Kidney glomerular epithelial cell (primary cell): ENCODE results near the gene NBEAL1.
"Not testable (repeated sequence)": the region's sequence is repeated elsewhere in the genome, so short reads cannot be mapped to it uniquely, and the experiment has no call there.

Experiments
- DNase-seq: peaks from one replicate; lab custom pipeline; 2025; lab: John Stamatoyannopoulos, UW

NBEAL1 gene

DNA sequence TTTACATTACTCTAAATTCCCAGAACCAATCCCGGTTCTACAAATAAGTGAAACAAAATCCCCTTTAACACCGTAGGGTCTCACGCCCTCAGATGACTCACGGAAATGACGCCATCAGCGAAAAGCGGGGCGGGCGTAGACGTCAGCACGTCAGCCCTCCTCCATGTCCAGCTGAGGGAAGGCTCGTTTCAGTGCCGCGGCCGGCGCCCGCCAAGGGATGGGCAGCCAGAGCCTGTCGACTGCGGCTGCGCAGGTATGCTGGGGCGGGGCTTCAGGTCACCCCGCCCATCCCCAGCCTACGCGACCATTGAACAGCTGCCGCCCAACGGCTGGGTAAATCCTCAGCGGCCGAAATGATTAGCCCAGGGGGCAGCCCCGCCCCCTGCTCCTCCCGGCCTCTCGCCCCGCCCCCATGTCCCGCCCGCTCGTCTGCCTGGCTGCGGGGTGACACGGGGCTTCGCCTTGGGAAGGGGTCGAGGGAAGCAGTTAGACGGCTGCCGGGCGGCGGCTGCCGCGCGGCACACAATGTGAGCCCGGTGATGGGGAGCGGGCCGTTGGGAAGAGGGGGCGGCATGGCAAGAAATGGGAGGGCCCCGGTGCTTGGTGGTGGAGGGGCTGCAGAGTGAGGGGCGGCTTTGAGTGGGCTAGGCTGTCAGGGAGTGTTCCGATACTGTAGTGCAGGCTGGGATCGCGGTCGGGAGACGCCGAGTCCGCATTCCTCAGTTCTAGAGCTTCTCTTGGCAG lies at the start of gene NBEAL1:
NBEAL1 (plus strand) TSS at position 420 of the 744 bp plus-strand sequence. CDS start 1,510 bp downstream, outside the sequence.
- DNase-seq, result peak; percentile 98

DNA sequence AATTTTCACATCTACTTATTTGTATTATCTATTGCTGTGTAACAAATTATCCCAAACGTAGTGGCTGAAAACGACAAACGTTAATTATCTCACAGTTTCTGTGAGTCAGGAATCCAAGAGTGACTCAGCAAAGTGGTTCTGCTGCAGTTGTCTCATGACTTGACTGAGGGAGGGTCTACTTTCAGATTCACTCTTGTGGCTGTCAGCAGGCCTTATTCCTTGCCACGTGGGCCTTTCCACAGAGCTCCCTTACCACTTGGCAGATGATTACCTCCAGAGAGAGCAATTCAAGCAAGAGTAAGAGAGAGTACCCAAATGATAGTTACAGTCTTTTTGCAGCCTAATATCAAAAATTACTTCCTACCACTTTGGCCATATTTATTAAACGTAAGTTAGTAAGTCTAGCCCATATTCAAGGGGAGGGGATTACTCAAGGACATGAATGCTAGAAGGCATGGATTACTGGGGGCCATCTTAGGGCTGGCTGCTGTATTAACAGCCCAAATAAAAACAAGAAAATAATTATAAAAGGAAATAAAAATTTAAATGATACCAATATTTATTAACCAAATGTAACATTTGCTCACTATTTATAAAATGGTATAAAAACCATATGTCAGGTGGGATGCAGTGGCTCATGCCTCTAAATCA lies 48.7 kb upstream of the NBEAL1 start:
- DNase-seq, result no peak

DNA sequence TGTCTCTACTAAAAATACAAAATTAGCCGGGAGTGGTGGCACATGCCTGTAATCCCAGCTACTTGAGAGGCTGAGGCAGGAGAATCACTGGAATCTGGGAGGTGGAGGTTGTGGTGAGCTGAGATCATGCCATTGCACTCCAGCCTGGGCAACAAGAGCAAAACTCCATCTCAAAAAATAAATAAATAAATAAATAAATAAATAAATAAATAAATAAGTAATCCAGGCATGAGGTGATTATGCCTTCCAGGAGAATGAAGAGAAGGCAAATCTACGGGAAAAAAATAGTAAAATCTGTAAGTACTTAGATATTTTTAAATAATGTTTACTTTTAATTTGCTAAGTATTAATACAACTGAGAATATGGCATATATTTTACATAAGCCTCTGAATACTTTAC lies 45.3 kb upstream of the NBEAL1 start:
- not testable (repeated sequence) for DNase-seq

DNA sequence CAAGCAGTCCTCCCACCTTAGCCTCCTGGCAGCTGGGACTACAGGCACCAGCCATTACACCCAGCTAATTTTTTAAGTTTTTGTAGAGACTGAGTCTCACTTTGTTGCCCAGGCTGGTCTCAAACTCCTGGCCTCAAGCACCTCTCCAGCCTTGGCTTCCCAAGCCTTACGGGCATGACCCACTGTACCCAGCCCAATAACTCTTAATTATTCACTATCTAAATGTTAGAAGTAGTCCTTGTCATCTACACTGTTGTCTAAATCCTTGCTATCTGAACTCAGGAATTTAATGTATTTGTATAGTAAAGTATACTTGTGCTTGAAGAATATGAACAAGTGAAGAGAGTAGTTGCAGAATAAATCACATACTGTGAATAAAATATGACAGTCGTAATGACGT lies 37.9 kb upstream of the NBEAL1 start:
- DNase-seq, result no peak

DNA sequence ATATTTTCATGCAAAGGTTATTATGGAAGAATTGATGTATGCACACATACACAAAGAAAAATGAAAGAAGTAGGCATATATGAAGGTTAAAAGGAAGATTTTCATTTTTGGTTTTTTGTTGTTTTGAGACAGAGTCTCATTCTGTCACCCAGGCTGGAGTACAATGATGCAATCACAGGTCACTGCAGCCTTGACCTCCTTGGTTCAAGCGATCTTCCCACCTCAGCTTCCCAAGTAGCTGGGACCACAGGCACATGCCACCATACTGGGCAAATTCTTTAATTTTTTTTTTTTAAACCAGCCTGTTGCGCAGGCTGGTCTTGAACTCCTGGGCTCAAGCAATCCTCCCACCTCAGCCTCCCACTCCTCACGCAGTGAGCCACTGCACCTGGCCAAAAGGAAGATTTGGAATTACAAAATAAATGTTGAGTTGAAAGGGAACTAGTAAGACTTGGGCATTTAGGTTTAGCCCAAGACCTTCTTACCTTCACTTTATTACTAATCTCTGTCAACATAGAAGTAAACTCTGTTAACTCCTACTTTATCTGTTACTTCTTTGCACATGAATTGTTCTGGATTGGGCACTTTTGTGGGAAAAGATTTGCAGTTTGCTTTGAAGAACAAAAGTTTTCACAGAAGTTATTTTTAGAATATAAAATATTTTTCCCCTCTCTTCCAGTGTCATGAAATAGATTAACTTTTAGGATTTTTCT lies 31.7 kb upstream of the NBEAL1 start:
- no peak for DNase-seq

DNA sequence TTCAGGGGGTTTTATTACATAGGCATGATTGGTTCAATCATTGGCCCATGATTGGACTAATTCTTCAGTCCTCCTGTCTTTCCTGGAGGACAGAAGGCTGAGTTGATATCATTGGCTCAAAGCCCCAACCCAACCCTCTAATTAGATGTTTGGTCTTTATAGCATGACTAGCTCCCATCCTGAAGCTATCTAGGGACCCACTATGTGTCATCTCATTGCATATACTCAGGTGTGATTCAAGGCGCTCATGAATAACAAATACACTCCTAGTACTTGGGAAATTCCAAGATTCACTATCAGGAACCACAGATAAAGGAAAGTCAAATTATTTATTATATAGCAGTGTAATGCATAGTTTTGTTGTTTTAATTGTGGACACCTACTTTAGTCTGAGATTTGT lies 24.9 kb upstream of the NBEAL1 start:
- DNase-seq, result no peak

DNA sequence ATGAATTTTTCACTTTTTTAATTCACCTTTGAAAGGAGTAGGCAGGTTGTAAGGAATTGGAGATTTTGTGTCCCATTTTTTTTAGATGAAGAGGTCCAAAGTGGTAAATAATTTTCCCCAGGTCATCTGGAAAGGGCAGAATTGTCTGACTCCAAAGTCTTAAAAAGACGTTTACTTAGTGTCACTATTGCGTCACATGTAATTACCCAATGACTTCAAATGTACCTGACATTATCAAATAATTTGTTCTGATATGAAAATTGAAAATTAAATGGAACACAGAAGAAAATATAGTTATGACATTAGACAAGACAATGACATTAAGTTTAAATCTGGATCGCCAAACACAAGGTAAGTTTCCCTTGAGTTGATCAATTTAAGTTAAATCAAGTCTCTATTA lies 24.2 kb upstream of the NBEAL1 start:
- no peak for DNase-seq

DNA sequence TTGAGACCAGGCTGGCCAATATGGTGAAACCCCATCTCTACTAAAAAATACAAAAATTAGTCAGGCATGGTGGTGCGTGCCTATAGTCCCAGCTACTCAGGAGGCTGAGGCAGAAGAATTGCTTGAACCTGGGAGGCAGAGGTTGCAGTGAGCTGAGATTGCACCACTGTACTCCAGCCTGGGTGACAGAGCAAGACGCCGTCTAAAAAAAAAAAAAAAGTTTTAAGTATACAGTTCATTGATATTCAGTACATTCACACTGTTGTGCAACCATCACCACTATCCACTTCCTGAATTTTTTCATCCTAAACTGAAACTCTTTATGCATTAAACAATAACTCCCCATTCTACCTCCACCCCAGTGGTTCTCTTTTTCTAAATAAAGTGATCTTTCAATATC lies 17.6 kb upstream of the NBEAL1 start:
- DNase-seq, result not testable (repeated sequence)

DNA sequence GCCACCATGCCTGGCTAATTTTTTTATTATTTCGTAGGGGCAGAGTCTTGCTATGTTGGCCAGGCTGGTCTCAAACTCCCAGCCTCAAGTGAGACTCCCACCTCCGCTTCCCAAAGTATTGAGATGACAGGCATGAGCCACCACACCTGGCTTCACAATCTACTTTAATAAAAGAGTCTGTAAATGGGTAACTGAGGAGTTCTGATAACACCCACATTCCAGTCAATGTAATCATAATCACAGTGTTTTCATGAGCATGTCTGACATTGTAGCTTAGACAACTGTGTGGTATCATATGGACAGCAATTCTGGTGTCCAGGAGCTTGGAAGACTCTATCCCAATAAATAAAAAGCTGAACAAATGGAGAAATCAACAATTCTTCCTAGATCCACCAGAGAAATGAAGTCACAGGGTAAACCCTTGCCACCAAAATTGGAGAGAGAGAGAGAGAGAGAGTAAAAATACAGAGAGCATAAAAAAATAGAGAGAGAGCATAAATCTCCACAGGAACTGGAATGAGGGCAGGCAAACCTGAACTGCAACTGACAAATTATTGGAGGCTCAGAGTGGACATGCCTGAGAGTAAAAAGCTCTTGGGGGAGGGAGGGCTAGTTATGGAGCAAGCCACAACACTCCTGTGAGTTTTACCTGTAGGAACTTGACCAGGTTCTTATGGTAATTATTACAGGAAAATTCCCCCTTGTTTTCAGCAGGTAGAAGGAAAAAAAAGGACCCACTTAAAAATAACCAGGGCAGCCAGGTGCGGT lies 12.4 kb upstream of the NBEAL1 start:
- DNase-seq, result peak; percentile 91

DNA sequence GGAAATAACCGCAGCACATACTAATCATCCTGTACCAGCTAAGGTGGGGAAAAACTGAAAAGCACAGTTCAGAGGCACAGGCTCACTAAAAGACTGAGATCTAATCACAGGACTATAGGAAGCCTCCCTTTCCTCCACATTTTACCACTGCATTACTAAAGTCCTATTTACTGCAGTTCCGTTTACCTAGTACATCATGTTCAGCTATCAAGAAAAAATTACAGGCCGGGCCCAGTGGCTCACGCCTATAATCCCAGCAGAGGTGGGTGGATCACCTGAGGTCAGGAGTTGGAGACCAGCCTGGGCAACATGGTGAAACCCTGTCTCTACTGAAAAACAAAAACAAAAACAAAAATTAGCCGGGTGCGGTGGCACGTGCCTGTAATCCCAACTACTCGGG lies 11.0 kb upstream of the NBEAL1 start:
- DNase-seq, result no peak

DNA sequence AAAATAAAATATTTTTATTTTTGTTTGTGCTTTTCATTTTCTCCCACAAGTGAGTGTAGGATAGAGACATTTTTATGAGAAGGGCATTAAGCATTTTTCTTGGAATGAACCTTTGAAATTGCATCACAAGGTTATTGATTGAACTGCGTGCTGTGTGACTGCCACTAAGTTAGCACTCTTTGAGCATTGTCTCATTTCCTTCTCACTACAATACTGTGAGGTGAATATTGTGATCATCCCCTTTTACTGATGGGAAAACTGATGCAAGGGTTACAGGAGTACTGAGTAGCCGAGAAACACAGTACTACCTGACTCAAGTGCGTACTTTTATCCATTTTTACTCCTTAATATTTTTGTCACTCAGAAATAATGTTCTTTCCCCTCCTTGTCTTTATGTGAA lies 2.0 kb downstream of the NBEAL1 start:
- no peak for DNase-seq

DNA sequence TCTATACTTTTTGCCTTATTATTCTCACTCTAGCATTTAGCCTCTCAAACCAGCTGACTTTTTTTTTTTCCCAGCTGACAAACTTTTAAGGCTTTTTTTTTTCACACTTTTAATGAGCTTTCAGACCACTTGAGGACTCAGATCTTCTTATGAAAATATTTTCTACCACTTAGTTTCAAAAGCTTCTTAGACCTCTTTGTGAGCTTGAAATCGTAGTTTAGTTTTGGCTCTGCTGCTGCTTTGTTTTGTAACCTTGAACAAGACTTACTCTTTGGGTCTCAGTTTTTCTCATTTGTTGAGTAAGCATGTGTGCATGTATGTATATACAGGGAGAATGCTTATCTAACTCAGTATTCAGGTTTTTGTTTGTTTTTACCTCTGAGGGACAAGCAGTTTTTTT lies 3.5 kb downstream of the NBEAL1 start:
- no peak for DNase-seq

DNA sequence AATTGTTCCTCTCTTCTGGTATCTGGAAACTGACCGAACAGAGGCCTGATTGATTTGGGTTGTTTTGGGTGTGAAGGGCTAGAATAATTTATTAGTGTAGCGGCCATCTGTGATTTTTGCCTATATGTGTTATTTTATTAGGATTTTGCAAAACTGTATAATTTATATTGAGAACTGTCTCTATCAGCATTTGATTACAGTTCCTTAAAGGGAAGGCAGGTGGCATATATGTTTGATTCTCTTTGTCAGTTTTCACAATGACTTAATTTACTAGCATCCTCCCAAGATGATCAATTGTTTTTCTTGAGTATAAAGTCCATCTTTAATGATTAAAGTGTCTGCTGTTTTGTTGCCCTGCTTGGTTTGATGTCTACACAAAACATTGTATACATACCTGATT lies 4.5 kb downstream of the NBEAL1 start:
- no peak for DNase-seq

DNA sequence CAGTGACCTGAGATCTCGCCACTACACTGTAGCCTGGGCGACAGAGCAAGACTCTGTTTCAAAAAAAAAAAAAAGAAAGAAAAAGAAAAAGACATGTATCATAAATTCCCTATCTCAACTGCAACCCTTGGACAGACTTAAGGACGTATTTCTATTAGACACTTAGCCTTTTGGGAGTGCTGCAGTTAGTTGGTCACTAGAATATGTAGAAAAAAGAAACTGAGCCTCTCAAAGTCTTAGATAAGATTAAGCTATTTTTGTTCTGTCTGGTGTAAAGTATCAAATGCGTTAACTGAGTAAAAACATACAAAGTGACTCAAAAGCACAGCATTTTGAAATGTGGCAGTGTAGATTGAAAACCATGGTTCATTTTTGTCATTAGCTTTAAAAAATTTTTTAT lies 7.3 kb downstream of the NBEAL1 start:
- no peak for DNase-seq

DNA sequence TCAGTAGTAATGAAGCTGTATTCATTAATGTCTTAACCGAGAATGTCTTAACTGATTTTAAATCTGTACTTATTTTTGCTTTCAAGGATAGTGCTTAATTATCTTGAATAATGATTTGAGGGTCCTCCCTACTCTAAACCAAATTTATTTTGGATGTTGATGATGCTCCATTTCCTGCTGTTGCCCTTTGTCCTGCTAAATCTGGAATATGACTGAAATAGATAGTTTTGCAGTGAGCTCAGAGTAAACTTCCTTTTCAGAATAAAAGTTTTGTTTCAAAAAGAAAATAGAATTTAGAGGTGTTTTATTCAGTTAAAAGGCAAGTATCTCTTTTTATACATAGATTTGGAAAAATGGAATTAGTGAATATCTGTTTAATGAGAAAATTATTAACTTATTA lies 8.1 kb downstream of the NBEAL1 start:
- DNase-seq, result no peak

DNA sequence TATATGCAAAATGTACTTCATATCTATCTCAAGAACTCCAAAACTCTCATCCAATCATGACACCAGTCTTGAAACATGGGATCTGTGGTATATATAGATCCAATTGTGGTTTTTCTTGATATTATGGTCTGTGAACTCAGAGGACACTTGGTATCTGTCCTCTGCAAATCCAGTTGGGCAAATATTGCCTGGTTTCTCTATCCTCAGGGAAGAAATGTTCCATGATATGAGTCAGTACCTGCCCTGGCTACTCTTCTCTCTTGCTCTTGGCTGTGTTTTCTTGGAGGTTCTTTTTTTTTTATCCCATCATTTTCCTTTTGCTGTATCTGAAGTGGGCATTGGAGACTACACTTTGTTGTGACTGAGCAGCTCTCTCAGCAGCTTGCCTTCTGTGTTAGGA lies 10.9 kb downstream of the NBEAL1 start:
- no peak for DNase-seq

DNA sequence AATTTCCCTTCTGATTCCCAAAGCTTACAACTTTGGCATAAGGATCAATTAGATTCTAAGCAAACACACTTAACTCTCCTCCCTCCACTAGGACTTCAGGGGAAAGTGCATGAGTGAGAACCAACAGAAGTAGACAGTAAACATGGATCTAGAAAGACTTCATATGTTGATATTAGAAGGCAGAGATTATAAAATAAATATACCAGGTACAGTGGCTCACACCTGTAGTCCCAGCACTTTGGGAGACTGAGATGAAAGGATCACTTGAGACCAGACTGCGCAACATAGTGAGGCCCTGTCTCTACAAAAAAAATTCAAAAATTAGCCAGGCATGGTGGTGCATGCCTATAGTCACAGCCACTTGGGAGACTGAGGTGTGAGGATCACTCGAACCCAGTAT lies 15.9 kb downstream of the NBEAL1 start:
- DNase-seq, result no peak

DNA sequence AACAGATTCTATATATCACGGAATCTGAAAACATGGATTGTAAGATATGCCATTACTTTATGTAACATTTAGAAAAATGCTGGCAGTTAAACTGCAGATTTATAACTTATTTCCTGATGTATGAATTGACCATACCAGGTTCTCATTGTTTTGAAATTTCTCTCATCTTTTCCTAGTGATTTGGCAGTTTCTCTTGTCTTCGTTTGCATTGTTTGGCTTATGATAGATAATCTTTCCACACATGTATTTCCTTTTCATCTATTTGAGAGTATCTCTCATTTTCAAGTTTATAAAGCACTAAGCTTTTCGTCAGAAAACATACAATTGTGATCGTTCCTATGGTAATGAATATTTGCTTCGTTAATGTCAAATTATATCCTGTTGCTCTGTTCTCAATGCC lies 16.3 kb downstream of the NBEAL1 start:
- no peak for DNase-seq

DNA sequence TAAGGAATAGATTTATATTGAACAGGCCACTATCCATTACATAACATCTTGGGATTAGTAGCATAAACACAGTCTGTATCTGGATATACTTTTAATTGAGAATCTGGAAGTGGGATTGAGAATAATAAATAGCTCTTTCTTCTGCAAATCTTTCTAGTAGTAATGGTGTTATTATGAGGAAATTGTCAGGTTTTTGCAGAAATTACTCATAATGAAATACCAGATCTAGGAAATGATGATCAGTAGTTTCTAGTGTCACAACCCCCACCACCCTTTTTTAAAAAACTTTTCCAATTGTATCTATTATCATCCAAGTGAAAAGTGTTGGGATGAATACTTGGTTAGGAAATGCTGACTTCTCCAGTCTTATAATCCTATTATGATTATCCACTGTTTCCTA lies 18.7 kb downstream of the NBEAL1 start:
- no peak for DNase-seq

DNA sequence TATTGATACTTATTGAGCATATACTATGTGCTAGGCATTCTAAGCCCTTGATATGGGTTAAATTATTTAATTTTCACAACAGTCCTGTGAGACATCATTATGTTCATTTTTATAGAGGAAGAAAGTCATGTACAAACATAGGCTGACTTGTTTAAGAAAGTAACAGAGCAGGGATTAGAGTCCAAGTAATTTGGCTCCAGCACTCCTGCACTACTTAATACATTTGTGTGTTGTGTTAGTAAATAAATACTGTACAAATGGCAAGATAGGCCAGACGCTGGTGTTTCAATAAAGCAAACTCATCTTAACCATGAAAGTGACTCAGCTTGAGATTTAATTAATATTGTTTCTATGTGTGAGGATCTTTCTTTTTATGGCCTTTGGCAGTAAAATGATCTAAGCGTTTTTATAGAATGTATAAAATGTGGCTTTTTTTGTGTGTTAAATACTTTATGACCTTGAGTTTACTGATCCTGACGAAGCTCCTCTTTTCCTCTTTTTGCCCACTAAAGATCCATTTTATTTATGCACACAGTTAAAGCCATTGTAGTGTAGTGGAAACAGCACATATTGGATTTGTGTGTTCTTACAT lies 21.3 kb downstream of the NBEAL1 start:
- no peak for DNase-seq

DNA sequence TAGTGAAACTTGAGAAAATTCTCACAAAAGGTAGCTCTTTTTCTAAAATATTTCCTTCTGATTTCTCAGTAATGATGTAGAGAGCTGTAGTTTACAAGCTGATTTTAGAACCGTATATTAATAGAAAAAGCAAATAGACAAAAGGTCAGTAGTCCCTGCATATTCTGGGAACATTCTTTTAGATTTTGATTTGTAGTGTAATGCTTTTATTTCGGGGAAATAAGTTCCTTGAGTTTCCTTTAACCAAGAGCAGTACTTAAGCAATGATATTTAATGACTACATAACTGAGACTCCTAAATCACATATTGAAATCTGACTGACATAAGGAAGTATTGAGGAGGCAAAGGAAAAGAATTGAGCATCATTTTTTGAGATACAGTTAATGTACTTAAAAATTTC lies 22.4 kb downstream of the NBEAL1 start:
- DNase-seq, result no peak

DNA sequence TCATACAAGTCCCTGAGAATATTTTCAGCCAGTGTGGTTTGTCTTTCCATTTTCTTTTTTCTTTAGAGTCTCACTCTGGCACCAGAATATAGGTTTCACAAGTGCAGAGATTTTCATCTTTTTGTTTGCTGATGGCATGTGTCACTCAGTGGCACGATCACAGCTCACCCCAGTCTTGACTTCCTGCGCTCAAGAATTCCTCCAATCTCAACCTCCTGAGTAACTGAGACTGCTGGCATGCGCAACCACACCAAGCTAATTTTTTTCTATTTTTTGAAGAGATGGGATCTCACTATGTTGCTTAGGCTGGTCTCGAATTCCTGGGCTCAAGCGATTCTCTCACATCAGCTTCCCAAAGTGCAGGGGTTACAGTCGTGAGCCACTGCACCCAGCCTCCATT lies 23.9 kb downstream of the NBEAL1 start:
- no peak for DNase-seq
